H54 (cell line): ENCODE results near the gene DDX27.

Source experiments
- DNase-seq: peaks from one replicate; pipeline ENCODE4 v3.0.0; 2011; ENCODE audit warnings: low spot score, mixed read lengths; ENCODE audit not compliant: insufficient read length
- FAIRE-seq: peaks from 3 replicates; lab custom pipeline; 2011; peaks lifted over from hg19 to GRCh38; lab: Jason Lieb, UNC
- POLR2A ChIP-seq: IDR thresholded peaks from 2 replicates; pipeline ENCODE4 v1.6.1; 2011; ENCODE audit warnings: low read depth, mild to moderate bottlenecking, low read length

DDX27 gene

GRCh38 chr20:49219924-49220831, 962 bp downstream of the DDX27 start:
- FAIRE-seq (no peak), DNase-seq (no peak)
- TF ChIP-seq POLR2A = no peak

GRCh38 chr20:49225896-49226295, 6.7 kb downstream of the DDX27 start:
- no peak for TF ChIP-seq POLR2A

GRCh38 chr20:49228676-49229075, 9.5 kb downstream of the DDX27 start:
- DNase-seq = no peak
- TF ChIP-seq POLR2A = no peak
- no peak for FAIRE-seq

More at GRCh38 chr20:49225896-49226295, 6.7 kb downstream of the DDX27 start:
- FAIRE-seq (no peak), DNase-seq (no peak)

- no peak for TF ChIP-seq POLR2A
- DNase-seq = no peak
- no peak for FAIRE-seq
These were observed 10.2 kb downstream of the DDX27 start for GRCh38 chr20:49229381-49229780.

- FAIRE-seq (no peak), DNase-seq (no peak)
- TF ChIP-seq POLR2A = no peak
These were observed 10.8 kb downstream of the DDX27 start for GRCh38 chr20:49230021-49230420.

GRCh38 chr20:49230561-49231133, 11.4 kb downstream of the DDX27 start:
- DNase-seq (no peak), FAIRE-seq (no peak)
- TF ChIP-seq POLR2A = no peak

GRCh38 chr20:49231471-49231870, 12.3 kb downstream of the DDX27 start:
- FAIRE-seq = no peak
- no peak for TF ChIP-seq POLR2A
- no peak for DNase-seq

- DNase-seq = no peak
- no peak for TF ChIP-seq POLR2A
- FAIRE-seq = no peak
These were observed 14.0 kb downstream of the DDX27 start for GRCh38 chr20:49233226-49233625.

DNA sequence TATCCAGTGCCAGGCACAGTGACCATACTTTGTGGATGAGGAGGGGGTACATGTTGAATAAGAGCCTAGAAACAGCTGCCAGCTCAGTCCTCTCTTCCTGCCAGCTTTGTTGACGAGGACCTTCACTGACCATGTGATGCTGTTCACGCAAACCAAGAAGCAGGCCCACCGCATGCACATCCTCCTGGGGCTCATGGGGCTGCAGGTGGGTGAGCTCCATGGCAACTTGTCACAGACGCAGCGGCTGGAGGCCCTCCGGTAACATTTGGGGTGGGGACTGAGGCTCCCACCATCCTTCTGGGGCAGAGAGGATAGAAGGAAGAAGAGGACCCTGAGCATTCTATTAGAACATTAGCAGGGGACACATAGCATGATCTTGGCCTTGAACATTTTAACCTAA, 15.6 kb downstream of the DDX27 start:
- FAIRE-seq = no peak
- no peak for TF ChIP-seq POLR2A
- no peak for DNase-seq

- FAIRE-seq = no peak
These were observed 17.1 kb downstream of the DDX27 start for GRCh38 chr20:49236301-49236700.

GRCh38 chr20:49237531-49237930, 18.3 kb downstream of the DDX27 start:
- FAIRE-seq (no peak), DNase-seq (no peak)
- no peak for TF ChIP-seq POLR2A

More at GRCh38 chr20:49236301-49236700, 17.1 kb downstream of the DDX27 start:
- TF ChIP-seq POLR2A = no peak
- DNase-seq = no peak

GRCh38 chr20:49245921-49246740, 26.9 kb downstream of the DDX27 start:
- no peak for TF ChIP-seq POLR2A
- DNase-seq = peak; percentile 40
- FAIRE-seq = no peak

DNA sequence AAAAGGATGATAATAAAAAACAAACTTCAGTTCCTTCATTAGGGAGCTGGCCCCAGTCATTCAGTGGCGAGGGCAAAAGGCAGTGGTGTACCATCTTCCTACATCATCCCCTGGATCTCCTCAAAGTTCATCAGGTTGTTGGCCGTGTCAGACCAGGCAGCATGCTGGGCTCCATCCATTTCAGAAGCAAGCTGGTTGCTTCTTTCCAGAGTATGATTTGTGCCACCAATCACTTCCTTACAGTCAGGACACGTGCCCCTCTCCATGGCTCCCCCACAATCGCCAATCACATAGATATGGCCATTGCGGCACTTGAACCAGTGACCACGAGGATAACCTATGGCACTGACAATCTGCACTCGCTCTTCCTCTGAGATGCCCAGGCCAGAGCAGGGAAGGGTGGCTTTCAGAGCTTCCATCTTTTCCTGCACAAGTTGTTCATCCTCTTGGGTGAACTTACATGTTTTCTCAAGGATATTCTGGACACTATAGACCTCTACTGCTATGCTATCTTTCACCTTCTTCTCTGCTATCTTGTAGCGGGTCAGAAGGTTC, 28.0 kb downstream of the DDX27 start:
- no peak for TF ChIP-seq POLR2A
- DNase-seq (no peak), FAIRE-seq (no peak)
